Testis (tissue), 3 donors: ENCODE results near the gene TTC39A. TPM values are rescaled to one million over a fixed set of nuclear protein-coding genes. Genes with fewer than 3 reads are reported as not detected.

Source experiments
- DNase-seq: peaks from one replicate; pipeline ENCODE4 v3.0.0-alpha.2; 2019
- H3K27ac ChIP-seq, 2 donors: fragments of 200-600 bp; sonication (generic); one replicate each; pipeline ENCODE4 v1.5.1; 2019
- H3K27me3 ChIP-seq: fragments of 200-600 bp; sonication (generic); one replicate; pipeline ENCODE4 v1.5.1; 2019
- H3K36me3 ChIP-seq: fragments of 200-600 bp; sonication (generic); one replicate; pipeline ENCODE4 v1.5.1; 2017; ENCODE audit warnings: low read depth; ENCODE audit errors: missing control alignments
- H3K4me1 ChIP-seq: fragments of 200-600 bp; sonication (generic); one replicate; pipeline ENCODE4 v1.5.1; 2019
- H3K4me3 ChIP-seq, 2 donors: fragments of 200-600 bp; sonication (generic); one replicate each; pipeline ENCODE4 v1.5.1; 2017 to 2019
- H3K9me3 ChIP-seq: fragments of 200-600 bp; sonication (generic); one replicate; pipeline ENCODE4 v1.5.1; 2017
- POLR2A ChIP-seq: fragments of 450-650 bp; IDR thresholded peaks from one replicate; pipeline ENCODE4 v1.6.1; 2017; ENCODE audit warnings: antibody characterized with exemption, mild to moderate bottlenecking, moderate library complexity
- WGBS, 2 donors: methylation state at CpG; one replicate each; pipeline ENCODE4 v1.1.5; 2018; 5-methylcytosine and 5-hydroxymethylcytosine counted together
- intact Hi-C: fragments of 100-400 bp; cut with DNase I; formaldehyde crosslinking; loops from one replicate; pipeline ENCODE4 v1.15.1; 2023; ENCODE audit warnings: low total_unique reads
- polyA plus RNA-seq: library from polyadenylated mRNA; stranded (reverse); fragments of 350-450 nt; fragmentation: Illumina TruSeq; extraction: RNeasy Lipid Tissue Mini Kit (QIAGEN cat#74804); gene quantifications from one replicate; pipeline ENCODE4 v1.2.3, GENCODE V29; 2014; ENCODE audit warnings: low read depth, low replicate concordance; ENCODE audit not compliant: insufficient read depth
- total RNA-seq, 2 donors: library from RNA; depleted of rRNA; stranded (reverse); fragments of >200 nt; gene quantifications; one replicate each; pipeline ENCODE4 v1.2.3, GENCODE V29; 2016
- TF ChIP-seq, protein P1 (sequence below), 3 experiments: fragments of 450-650 bp in 2 of 3; fragments of 200-600 bp in 1 of 3; sonication (generic) in 1 of 3; IDR thresholded peaks; one replicate each; pipeline ENCODE4 v1.5.1; 2016 to 2019; ENCODE audit warnings: antibody characterized with exemption in 3 of 3, mild to moderate bottlenecking in 2 of 3, moderate library complexity in 1 of 3

The TTC39A gene
- total and polyA plus RNA-seq, 3 donors from 2014 or later = 64.7 to 121 (median 120) TPM

DNA sequence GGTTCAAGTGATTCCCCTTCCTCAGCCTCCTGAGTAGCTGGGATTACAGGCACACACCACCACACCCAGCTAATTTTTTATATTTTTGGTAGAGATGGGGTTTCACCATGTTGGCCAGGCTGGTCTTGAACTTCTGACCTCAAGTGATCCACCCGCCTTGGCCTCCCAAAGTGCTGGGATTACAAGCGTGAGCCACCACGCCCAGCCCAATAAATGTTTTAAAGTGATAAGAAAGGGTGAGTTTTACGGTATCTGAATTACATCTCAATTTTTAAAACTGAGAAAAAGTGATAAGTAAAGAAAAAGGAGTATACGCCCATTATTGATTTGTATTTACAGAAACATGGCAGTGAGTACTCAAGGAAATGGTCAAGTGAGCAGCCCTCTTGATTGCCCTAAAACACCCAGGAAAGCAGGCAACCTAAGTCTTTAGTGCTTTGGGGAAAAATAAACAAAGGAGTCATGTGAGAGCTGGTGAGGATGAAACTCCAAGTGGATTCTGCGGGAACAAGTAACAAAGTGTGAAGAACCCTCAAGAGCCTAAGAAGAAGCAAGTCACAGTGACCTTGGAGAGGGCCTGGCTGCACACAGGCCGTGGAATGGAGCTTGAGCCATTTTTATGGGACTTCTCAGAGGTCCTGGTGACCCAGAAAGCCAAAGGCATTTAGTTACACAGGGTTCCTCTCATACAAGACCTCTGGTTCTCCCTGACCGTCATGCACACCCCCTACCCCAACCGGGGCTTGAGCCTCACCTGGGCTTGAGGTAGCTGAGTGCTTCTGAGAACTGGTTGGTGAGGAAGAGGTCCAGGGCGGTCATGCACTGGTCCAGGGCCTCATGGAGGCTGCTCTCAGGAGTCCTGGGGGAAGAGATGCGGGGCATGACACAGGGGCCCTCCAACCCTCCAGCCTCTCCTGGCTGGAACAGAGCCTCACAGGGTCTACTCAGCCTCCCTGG is 9.1 kb downstream of the TTC39A start:
- Histone ChIP-seq H3K36me3 (no peaks in the 10 kb centered on the region), H3K27ac (peak overlapping the region in 1 of 2 donors; percentile 5), H3K4me3 (peak overlapping the region in 1 of 2 donors; percentile 2), H3K4me1 (peaks cover 4% of the 10 kb centered on the region), H3K27me3 (no peaks in the 10 kb centered on the region), H3K9me3 (no peaks in the 10 kb centered on the region)
- WGBS, 2 donors = 82 to 83% methylated on average over 10 to 11 of the region's 11 CpGs
- intact Hi-C loops = no loop called here
- no peak for DNase-seq
- TF ChIP-seq, protein P1, sequence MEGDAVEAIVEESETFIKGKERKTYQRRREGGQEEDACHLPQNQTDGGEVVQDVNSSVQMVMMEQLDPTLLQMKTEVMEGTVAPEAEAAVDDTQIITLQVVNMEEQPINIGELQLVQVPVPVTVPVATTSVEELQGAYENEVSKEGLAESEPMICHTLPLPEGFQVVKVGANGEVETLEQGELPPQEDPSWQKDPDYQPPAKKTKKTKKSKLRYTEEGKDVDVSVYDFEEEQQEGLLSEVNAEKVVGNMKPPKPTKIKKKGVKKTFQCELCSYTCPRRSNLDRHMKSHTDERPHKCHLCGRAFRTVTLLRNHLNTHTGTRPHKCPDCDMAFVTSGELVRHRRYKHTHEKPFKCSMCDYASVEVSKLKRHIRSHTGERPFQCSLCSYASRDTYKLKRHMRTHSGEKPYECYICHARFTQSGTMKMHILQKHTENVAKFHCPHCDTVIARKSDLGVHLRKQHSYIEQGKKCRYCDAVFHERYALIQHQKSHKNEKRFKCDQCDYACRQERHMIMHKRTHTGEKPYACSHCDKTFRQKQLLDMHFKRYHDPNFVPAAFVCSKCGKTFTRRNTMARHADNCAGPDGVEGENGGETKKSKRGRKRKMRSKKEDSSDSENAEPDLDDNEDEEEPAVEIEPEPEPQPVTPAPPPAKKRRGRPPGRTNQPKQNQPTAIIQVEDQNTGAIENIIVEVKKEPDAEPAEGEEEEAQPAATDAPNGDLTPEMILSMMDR (IDR thresholded peaks at IDR 0.05) = no peak
- no peak for TF ChIP-seq POLR2A

DNA sequence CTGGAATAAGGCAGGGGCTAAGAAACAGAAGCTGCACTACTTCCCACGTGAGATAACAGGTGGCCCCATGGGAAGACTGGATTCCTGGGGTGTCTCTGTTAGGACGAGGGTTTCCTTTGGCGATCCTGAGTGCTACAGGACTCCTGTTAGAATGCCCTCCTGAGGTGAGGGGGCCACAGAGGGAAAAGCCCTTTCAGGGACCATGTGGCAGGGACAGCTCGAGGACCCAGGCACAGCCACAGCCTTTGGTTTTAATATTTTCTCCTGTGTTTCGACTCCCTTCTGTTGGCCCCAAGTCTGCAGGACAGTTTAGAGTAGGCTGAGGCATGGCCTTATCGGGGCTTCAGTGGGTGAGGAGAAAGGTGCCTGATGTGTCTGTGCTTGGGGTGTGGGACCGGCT is 12.6 kb downstream of the TTC39A start:
- intact Hi-C loops = no loop called here
- Histone ChIP-seq H3K27ac (no peak overlapping the region), H3K27me3 (no peaks in the 10 kb centered on the region), H3K9me3 (no peaks in the 10 kb centered on the region), H3K4me3 (no peak overlapping the region), H3K36me3 (no peaks in the 10 kb centered on the region), H3K4me1 (peaks cover 4% of the 10 kb centered on the region)
- no peak for DNase-seq
- WGBS, 2 donors = 90 to 92% methylated on average over 7 of the region's 7 CpGs
- no peak for TF ChIP-seq POLR2A
- TF ChIP-seq, protein P1 (IDR thresholded peaks at IDR 0.05) = no peak

DNA sequence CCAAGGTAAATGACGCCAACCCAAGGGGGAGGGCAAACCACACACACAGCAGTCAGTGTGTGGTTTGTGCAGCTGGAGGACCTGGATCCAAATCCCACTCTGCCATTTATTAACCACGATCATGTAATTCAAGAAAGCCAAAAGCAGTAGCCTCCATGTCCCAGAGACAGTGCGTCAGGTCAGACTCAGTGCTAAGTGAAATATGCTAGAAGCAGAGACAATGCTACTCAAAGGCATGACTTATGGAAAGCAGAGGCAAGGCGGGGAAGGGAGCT is 13.6 kb downstream of the TTC39A start:
- Histone ChIP-seq H3K36me3 (no peaks in the 10 kb centered on the region), H3K4me3 (no peak overlapping the region), H3K27me3 (no peaks in the 10 kb centered on the region), H3K4me1 (peaks cover 4% of the 10 kb centered on the region), H3K9me3 (no peaks in the 10 kb centered on the region), H3K27ac (no peak overlapping the region)
- TF ChIP-seq POLR2A = no peak
- TF ChIP-seq, protein P1 (IDR thresholded peaks at IDR 0.05) = no peak
- WGBS, 2 donors = 86 to 87% methylated on average over 4 of the region's 4 CpGs
- no peak for DNase-seq
- intact Hi-C loops = no loop called here

DNA sequence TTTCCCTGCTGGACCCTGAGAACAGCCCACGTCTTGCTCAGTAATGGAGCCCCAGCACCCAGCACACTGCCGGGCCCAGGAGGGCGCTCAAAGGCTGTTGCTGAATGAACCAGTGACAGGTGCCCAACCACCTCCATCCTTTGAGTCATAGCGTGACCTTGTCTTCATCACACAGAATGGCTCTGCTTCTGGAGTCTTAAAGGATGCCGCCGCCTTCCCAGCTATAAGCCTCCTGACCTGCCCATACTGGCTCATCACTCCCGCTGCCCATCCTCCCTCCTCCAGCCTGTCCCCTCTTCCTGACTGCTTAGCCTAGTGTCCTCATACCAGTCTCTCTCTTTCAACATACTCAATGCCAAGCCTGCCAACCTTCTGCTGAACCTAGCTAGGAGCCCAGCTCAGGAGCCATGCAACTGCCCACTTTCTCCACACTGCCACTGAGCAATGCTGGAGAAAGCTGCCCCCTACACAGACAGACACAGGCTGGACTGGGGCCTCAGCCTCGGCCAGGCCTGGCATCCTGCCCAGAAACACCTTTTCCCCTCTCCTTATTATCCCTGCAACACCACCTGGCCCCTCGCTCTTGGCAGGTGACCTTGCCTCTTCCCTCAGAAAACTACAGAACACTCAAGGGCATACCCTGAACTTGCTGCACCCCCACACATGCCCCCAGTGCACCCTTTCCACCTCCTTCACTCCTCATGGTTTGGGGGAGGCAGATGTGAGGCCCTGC is 14.1 kb downstream of the TTC39A start:
- H3K36me3 ChIP-seq = no peaks in the 10 kb centered on the region
- H3K4me1 ChIP-seq = no peaks in the 10 kb centered on the region
- no peaks in the 10 kb centered on the region for H3K9me3 ChIP-seq
- WGBS, 2 donors = 82 to 84% methylated on average over 8 to 9 of the region's 9 CpGs
- DNase-seq = no peak
- TF ChIP-seq POLR2A = no peak
- TF ChIP-seq, protein P1 (IDR thresholded peaks at IDR 0.05) = no peak
- H3K4me3 ChIP-seq = no peak overlapping the region
- intact Hi-C loops = no loop called here
- H3K27ac ChIP-seq = no peak overlapping the region
- no peaks in the 10 kb centered on the region for H3K27me3 ChIP-seq
